Sigmoid colon (tissue), 7 donors: Measurements from ENCODE around the gene COL4A2. TPM values are rescaled to one million over a fixed set of nuclear protein-coding genes. Genes with fewer than 3 reads are reported as not detected.

Experiments
- DNase-seq: peaks from one replicate; pipeline ENCODE4 v3.0.0-alpha.2; 2019
- H3K27ac ChIP-seq, 4 donors: fragments of 200-600 bp; sonication (generic); one replicate each; pipeline ENCODE4 v1.5.1; 2016 to 2019; ENCODE audit warnings: mild to moderate bottlenecking in 1 of 4
- H3K27me3 ChIP-seq, 3 donors: fragments of 200-600 bp; sonication (generic); one replicate each; pipeline ENCODE4 v1.5.1; 2019; ENCODE audit warnings: mild to moderate bottlenecking in 1 of 3
- H3K36me3 ChIP-seq, 4 donors: fragments of 200-600 bp; sonication (generic); one replicate each; pipeline ENCODE4 v1.5.1; 2016 to 2019
- H3K4me1 ChIP-seq, 4 donors: fragments of 200-600 bp; sonication (generic); one replicate each; pipeline ENCODE4 v1.5.1; 2017 to 2019
- H3K4me3 ChIP-seq, 4 donors: fragments of 200-600 bp; sonication (generic); one replicate each; pipeline ENCODE4 v1.5.1; 2017 to 2019; ENCODE audit warnings: mild to moderate bottlenecking in 2 of 4, moderate library complexity in 1 of 4
- H3K9me3 ChIP-seq, 4 donors: fragments of 200-600 bp in 3 of 4; sonication (generic) in 3 of 4; one replicate each; pipeline versions ENCODE4 v1.5.1 to v1.6.1; 2013 to 2019
- CTCF ChIP-seq, 4 experiments: fragments of 450-650 bp in 3 of 4; fragments of 200-600 bp in 1 of 4; IDR thresholded peaks; one replicate each; pipeline ENCODE4 v1.5.1; 2016 to 2019; ENCODE audit warnings: antibody characterized with exemption in 4 of 4, mild to moderate bottlenecking in 3 of 4, moderate library complexity in 2 of 4
- EP300 ChIP-seq, 4 donors: sonication (generic); formaldehyde crosslinking; IDR thresholded peaks; one replicate each; pipeline ENCODE4 v1.6.1; 2017; ENCODE audit warnings: antibody characterized with exemption in 4 of 4
- POLR2A ChIP-seq, 2 donors: fragments of 450-650 bp; IDR thresholded peaks; one replicate each; pipeline ENCODE4 v1.6.1; 2016; ENCODE audit warnings: antibody characterized with exemption in 2 of 2, mild to moderate bottlenecking in 2 of 2, moderate library complexity in 2 of 2
- POLR2AphosphoS5 ChIP-seq, 4 donors: sonication (generic); formaldehyde crosslinking; IDR thresholded peaks; one replicate each; pipeline ENCODE4 v1.6.1; 2017; ENCODE audit warnings: antibody characterized with exemption in 4 of 4
- WGBS, 2 donors: extraction: QIAGEN DNeasy Blood & Tissue Kit; methylation state at CpG; one replicate each; pipeline ENCODE4 v1.1.7; 2013; 5-methylcytosine and 5-hydroxymethylcytosine counted together
- intact Hi-C: fragments of 100-400 bp; cut with DNase I; formaldehyde crosslinking; loops from one replicate; pipeline ENCODE4 v1.15.1; 2023
- polyA plus RNA-seq, 3 donors: library from polyadenylated mRNA; stranded (reverse); fragments of 200-250 nt; gene quantifications; one replicate each; pipeline ENCODE4 v1.2.3, GENCODE V29; 2013
- total RNA-seq, 4 donors: library from RNA; depleted of rRNA; stranded (reverse); fragments of >200 nt; gene quantifications; one replicate each; pipeline ENCODE4 v1.1.0, GENCODE V29; 2016
- donor health status: healthy with polysubstance abuse.
- donor health status: Bipolar disorder and iron deficiency.
- donor health status: healthy.

Gene COL4A2
- total and polyA plus RNA-seq, 7 donors: 24.0 to 1,039 (median 306) TPM

GRCh38 chr13:110419946-110420345, 112.9 kb downstream of the COL4A2 start:
- WGBS, 2 donors: 86 to 93% methylated on average over 7 of the region's 7 CpGs
- Histone ChIP-seq H3K4me1 (peaks cover 4 to 96% (median 81%) of the 10 kb centered on the region in 4 donors), H3K36me3 (peaks cover 0 to 15% (median 0%) of the 10 kb centered on the region in 4 donors), H3K27me3 (no peaks in the 10 kb centered on the region), H3K9me3 (no peaks in the 10 kb centered on the region), H3K27ac (peak overlapping the region; percentile 87 to 98 (median 90)), H3K4me3 (no peak overlapping the region)
- TF ChIP-seq POLR2AphosphoS5 (IDR thresholded peaks at IDR 0.05) (no peak), CTCF (IDR thresholded peaks at IDR 0.05) (no peak), EP300 (IDR thresholded peaks at IDR 0.05) (no peak), POLR2A (IDR thresholded peaks at IDR 0.05) (no peak)
- DNase-seq: no peak
- intact Hi-C loops: no loop called here

GRCh38 chr13:110420626-110421025, 113.5 kb downstream of the COL4A2 start:
- WGBS, 2 donors: 64 to 88% methylated on average over 6 of the region's 6 CpGs
- peak overlapping the region; percentile 51 to 98 (median 90) for H3K27ac ChIP-seq
- no peak for TF ChIP-seq CTCF (IDR thresholded peaks at IDR 0.05)
- no peak for TF ChIP-seq POLR2AphosphoS5 (IDR thresholded peaks at IDR 0.05)
- no peak for TF ChIP-seq POLR2A (IDR thresholded peaks at IDR 0.05)
- TF ChIP-seq EP300 (IDR thresholded peaks at IDR 0.05): no peak
- H3K27me3 ChIP-seq: no peaks in the 10 kb centered on the region
- H3K4me1 ChIP-seq: peaks cover 4 to 96% (median 83%) of the 10 kb centered on the region in 4 donors
- no peaks in the 10 kb centered on the region for H3K9me3 ChIP-seq
- H3K4me3 ChIP-seq: no peak overlapping the region
- H3K36me3 ChIP-seq: peaks cover 0 to 15% (median 0%) of the 10 kb centered on the region in 4 donors
- no peak for DNase-seq
- intact Hi-C loops: no loop called here

- Histone ChIP-seq H3K27me3 (no peaks in the 10 kb centered on the region), H3K36me3 (peaks cover 0 to 15% (median 0%) of the 10 kb centered on the region in 4 donors), H3K4me3 (no peak overlapping the region), H3K27ac (peak overlapping the region; percentile 51 to 98 (median 90)), H3K4me1 (peaks cover 4 to 95% (median 83%) of the 10 kb centered on the region in 4 donors), H3K9me3 (no peaks in the 10 kb centered on the region)
- no peak for DNase-seq
- WGBS, 2 donors: 68 to 76% methylated on average over 4 of the region's 4 CpGs
- intact Hi-C loops: no loop called here
- TF ChIP-seq CTCF (IDR thresholded peaks at IDR 0.05): no peak
- no peak for TF ChIP-seq POLR2A (IDR thresholded peaks at IDR 0.05)
- no peak for TF ChIP-seq POLR2AphosphoS5 (IDR thresholded peaks at IDR 0.05)
- TF ChIP-seq EP300 (IDR thresholded peaks at IDR 0.05): no peak
Measured at GRCh38 chr13:110421061-110421460, 114.0 kb downstream of the COL4A2 start.

GRCh38 chr13:110421696-110422385, 114.8 kb downstream of the COL4A2 start:
- no peaks in the 10 kb centered on the region for H3K9me3 ChIP-seq
- H3K4me1 ChIP-seq: peaks cover 4 to 93% (median 83%) of the 10 kb centered on the region in 4 donors
- DNase-seq: no peak
- TF ChIP-seq POLR2A (IDR thresholded peaks at IDR 0.05) (no peak), CTCF (IDR thresholded peaks at IDR 0.05) (no peak), EP300 (IDR thresholded peaks at IDR 0.05) (no peak), POLR2AphosphoS5 (IDR thresholded peaks at IDR 0.05) (no peak)
- peak overlapping the region; percentile 51 to 98 (median 90) for H3K27ac ChIP-seq
- H3K27me3 ChIP-seq: no peaks in the 10 kb centered on the region
- H3K36me3 ChIP-seq: peaks cover 0 to 18% (median 0%) of the 10 kb centered on the region in 4 donors
- H3K4me3 ChIP-seq: no peak overlapping the region
- WGBS, 2 donors: 54 to 84% methylated on average over 11 of the region's 11 CpGs
- intact Hi-C loops: no loop called here
